ENCODE measurements around the gene CELF5.
A peak's percentile ranks its signal among the peaks of the same experiment; 100 is the strongest.
"Not testable (repeated sequence)": the region's sequence is repeated elsewhere in the genome, so short reads cannot be mapped to it uniquely, and the experiment has no call there.

The CELF5 gene

GRCh38 chr19:3322199-3322978 is 97.9 kb downstream of the CELF5 start:
- DNase-seq (ENCODE audit: low read depth) = no peak

GRCh38 chr19:3323026-3323425 is 98.6 kb downstream of the CELF5 start:
- no peak for DNase-seq (ENCODE audit: low read depth)

- DNase-seq (ENCODE audit: low read depth) = no peak
These were observed 99.2 kb downstream of the CELF5 start for GRCh38 chr19:3323658-3324057.

GRCh38 chr19:3324405-3324856 is 100.0 kb downstream of the CELF5 start:
- DNase-seq (ENCODE audit: low read depth) = peak; percentile 64

GRCh38 chr19:3325451-3325850 is 101.0 kb downstream of the CELF5 start:
- DNase-seq (ENCODE audit: low read depth) = no peak

GRCh38 chr19:3328743-3329142 is 104.3 kb downstream of the CELF5 start:
- DNase-seq (ENCODE audit: low read depth) = no peak

GRCh38 chr19:3330047-3330446 is 105.6 kb downstream of the CELF5 start:
- DNase-seq (ENCODE audit: low read depth) = no peak

GRCh38 chr19:3332232-3332631 is 107.8 kb downstream of the CELF5 start:
- DNase-seq (ENCODE audit: low read depth) = not testable (repeated sequence)

- no peak for DNase-seq (ENCODE audit: low read depth)
These were observed 108.6 kb downstream of the CELF5 start for GRCh38 chr19:3333020-3333583.

- DNase-seq (ENCODE audit: low read depth) = no peak
These were observed 109.2 kb downstream of the CELF5 start for GRCh38 chr19:3333662-3334061.

GRCh38 chr19:3334749-3335430 is 110.4 kb downstream of the CELF5 start:
- DNase-seq (ENCODE audit: low read depth) = not testable (repeated sequence)

- no peak for DNase-seq (ENCODE audit: low read depth)
These were observed 111.2 kb downstream of the CELF5 start for GRCh38 chr19:3335431-3336350.

GRCh38 chr19:3336351-3336679 is 111.9 kb downstream of the CELF5 start:
- no peak for DNase-seq (ENCODE audit: low read depth)

- DNase-seq (ENCODE audit: low read depth) = no peak
These were observed 112.4 kb downstream of the CELF5 start for GRCh38 chr19:3336680-3337523.

GRCh38 chr19:3338541-3339181 is 114.2 kb downstream of the CELF5 start:
- DNase-seq (ENCODE audit: low read depth) = no peak

- no peak for DNase-seq (ENCODE audit: low read depth)
These were observed 115.9 kb downstream of the CELF5 start for GRCh38 chr19:3340340-3340739.

- no peak for DNase-seq (ENCODE audit: low read depth)
These were observed 117.8 kb downstream of the CELF5 start for GRCh38 chr19:3342246-3342645.

GRCh38 chr19:3342962-3343361 is 118.5 kb downstream of the CELF5 start:
- DNase-seq (ENCODE audit: low read depth) = not testable (repeated sequence)

- no peak for DNase-seq (ENCODE audit: low read depth)
These were observed 119.4 kb downstream of the CELF5 start for GRCh38 chr19:3343619-3344502.

Measured in stimulated activated CD8-positive, alpha-beta memory T cell treated with anti-CD3 and anti-CD28 coated beads, Interleukin-12 subunit alpha, Interleukin-12 subunit beta, amount 100 ng/mL, for 1 hour (primary cell).